RWPE2 (cell line): ENCODE measurements around the gene RPS5.
A peak's percentile ranks its signal among the peaks of the same experiment; 100 is the strongest.
"Not testable (repeated sequence)": the region's sequence is repeated elsewhere in the genome, so short reads cannot be mapped to it uniquely, and the experiment has no call there.

ENCODE experiments used
- ATAC-seq: fragments of 200-7000 bp; cut with Tn5 transposase; 3 replicates; pipeline ENCODE4 v1.9.1; 2021; ENCODE audit warnings: low read depth
- DNase-seq: peaks from one replicate; pipeline ENCODE4 v3.0.0-alpha.2; 2020; ENCODE audit warnings: low spot score
- H3K27ac ChIP-seq: fragments of 450-650 bp; 2 replicates; pipeline ENCODE4 v1.5.1; 2017; ENCODE audit warnings: mild to moderate bottlenecking; ENCODE audit not compliant: poor library complexity, severe bottlenecking
- H3K27me3 ChIP-seq: fragments of 250-450 bp; sonication (Bioruptor Pico); 2 replicates; pipeline ENCODE4 v1.5.1; 2021; ENCODE audit warnings: mild to moderate bottlenecking, moderate library complexity; ENCODE audit not compliant: insufficient read depth, poor library complexity, severe bottlenecking
- H3K36me3 ChIP-seq: fragments of 250-450 bp; sonication (Bioruptor Pico); 2 replicates; pipeline ENCODE4 v1.5.1; 2020; ENCODE audit warnings: low read depth, mild to moderate bottlenecking, moderate library complexity
- H3K4me1 ChIP-seq: fragments of 250-450 bp; sonication (Bioruptor Pico); 2 replicates; pipeline ENCODE4 v1.5.1; 2021; ENCODE audit warnings: mild to moderate bottlenecking, moderate library complexity; ENCODE audit not compliant: insufficient read depth, poor library complexity, severe bottlenecking
- H3K4me3 ChIP-seq: fragments of 250-450 bp; sonication (Bioruptor Pico); 2 replicates; pipeline ENCODE4 v1.5.1; 2021; ENCODE audit warnings: mild to moderate bottlenecking, moderate library complexity; ENCODE audit not compliant: severe bottlenecking
- H3K9me3 ChIP-seq: fragments of 250-450 bp; sonication (Bioruptor Pico); 2 replicates; pipeline ENCODE4 v1.5.1; 2021; ENCODE audit warnings: mild to moderate bottlenecking, moderate library complexity; ENCODE audit not compliant: severe bottlenecking
- CTCF ChIP-seq: fragments of 450-650 bp; IDR thresholded peaks from one replicate; pipeline ENCODE4 v1.5.1; 2017; ENCODE audit warnings: mild to moderate bottlenecking, moderate library complexity; ENCODE audit not compliant: poor library complexity, severe bottlenecking

RPS5 gene

DNA sequence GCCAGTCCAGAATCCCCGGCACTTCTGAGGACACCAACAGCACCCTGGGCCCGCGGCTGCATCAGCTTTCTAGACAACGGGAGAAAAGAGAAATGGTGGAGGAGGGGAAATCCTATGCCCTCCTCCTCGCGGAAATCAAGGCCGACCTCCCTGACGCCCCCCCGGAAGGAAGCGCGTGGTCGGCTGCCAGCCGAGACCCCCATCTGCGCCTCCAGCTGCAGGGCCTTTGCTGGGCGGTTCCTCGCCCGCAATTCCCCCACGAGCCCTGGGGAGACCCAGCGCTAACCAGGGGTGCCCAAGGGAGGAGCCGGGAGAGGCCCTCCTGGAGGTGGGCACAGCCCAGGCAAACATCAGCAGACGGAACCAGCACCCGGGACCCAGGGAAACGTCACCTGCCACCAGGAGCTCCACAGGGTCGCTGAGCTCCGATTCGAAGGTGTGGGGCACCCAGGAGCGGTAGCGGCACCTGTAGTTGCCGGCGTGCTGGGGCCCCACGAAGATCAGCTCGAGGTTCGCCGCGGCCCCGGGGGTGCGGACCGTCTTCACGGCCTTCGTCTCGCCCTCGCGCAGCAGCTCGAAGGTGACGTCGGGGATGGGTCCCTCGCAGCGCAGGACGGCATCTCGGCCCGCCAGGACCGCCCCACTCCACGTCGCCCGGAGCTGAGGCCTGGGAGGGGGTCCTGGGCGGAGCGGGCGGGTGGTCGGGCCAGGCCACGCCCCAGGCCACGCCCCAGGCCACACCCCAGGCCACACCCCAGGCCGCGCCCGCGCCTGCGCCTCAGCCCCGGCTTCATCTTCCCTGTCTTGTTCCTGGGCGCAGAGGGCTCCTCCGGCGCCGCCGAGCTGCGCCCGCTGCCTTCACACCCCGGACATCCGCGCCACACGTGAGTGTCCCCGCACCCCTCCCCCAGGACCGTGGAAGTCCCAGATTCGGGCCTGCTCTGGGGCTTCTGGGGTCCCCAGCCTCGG lies 39.8 kb upstream of the RPS5 start:
- ATAC-seq (peak; percentile 88), DNase-seq (no peak)
- H3K4me1 ChIP-seq = peaks cover 5% of the 10 kb centered on the region
- no peaks in the 10 kb centered on the region for H3K9me3 ChIP-seq
- no peaks in the 10 kb centered on the region for H3K36me3 ChIP-seq
- no peak for TF ChIP-seq CTCF
- peak overlapping the region; percentile 12 for H3K27ac ChIP-seq
- H3K27me3 ChIP-seq = no peaks in the 10 kb centered on the region
- peak overlapping the region; percentile 77 for H3K4me3 ChIP-seq

GRCh38 chr19:58348080-58348479 lies 39.0 kb upstream of the RPS5 start:
- Histone ChIP-seq H3K4me3 (peak overlapping the region; percentile 77), H3K27ac (peak overlapping the region; percentile 12)
- not testable (repeated sequence) for H3K36me3 ChIP-seq, H3K27me3 ChIP-seq, DNase-seq, H3K4me1 ChIP-seq, H3K9me3 ChIP-seq
- peak; percentile 3; the same call in 1 of the 3 replicates for ATAC-seq

DNA sequence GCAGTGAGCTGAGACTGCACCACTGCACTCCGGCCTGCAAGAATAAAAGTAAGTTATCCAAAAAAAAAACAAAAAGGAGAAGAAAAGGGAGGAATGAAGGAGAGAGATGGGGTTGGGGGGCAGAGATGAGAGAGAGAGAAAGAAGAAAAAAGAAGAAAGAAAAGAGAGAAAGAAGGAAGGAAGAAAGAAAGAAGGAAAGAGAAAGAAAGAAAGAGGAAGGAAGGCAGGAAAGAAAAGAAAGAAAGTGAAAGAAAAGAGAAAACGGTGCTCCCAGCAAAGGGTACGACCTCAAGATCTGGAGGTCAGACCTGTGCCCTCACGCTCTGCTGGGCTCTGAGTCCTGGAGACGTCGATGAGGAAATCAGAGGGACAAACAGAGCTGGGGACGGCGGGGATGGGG lies 37.5 kb upstream of the RPS5 start:
- H3K27ac ChIP-seq = no peak overlapping the region
- peaks cover 5% of the 10 kb centered on the region for H3K4me1 ChIP-seq
- no peak for ATAC-seq

GRCh38 chr19:58350001-58350861 lies 36.8 kb upstream of the RPS5 start:
- no peaks in the 10 kb centered on the region for H3K27me3 ChIP-seq
- DNase-seq (no peak), ATAC-seq (no peak)
- no peak for TF ChIP-seq CTCF
- H3K27ac ChIP-seq = no peak overlapping the region
- H3K4me3 ChIP-seq = no peak overlapping the region
- H3K36me3 ChIP-seq = no peaks in the 10 kb centered on the region
- peaks cover 5% of the 10 kb centered on the region for H3K4me1 ChIP-seq
- H3K9me3 ChIP-seq = no peaks in the 10 kb centered on the region

More for the DNA sequence above, 37.5 kb upstream of the RPS5 start:
- H3K36me3 ChIP-seq = no peaks in the 10 kb centered on the region
- TF ChIP-seq CTCF = no peak
- H3K4me3 ChIP-seq = no peak overlapping the region
- H3K27me3 ChIP-seq = no peaks in the 10 kb centered on the region
- no peaks in the 10 kb centered on the region for H3K9me3 ChIP-seq
- no peak for DNase-seq

DNA sequence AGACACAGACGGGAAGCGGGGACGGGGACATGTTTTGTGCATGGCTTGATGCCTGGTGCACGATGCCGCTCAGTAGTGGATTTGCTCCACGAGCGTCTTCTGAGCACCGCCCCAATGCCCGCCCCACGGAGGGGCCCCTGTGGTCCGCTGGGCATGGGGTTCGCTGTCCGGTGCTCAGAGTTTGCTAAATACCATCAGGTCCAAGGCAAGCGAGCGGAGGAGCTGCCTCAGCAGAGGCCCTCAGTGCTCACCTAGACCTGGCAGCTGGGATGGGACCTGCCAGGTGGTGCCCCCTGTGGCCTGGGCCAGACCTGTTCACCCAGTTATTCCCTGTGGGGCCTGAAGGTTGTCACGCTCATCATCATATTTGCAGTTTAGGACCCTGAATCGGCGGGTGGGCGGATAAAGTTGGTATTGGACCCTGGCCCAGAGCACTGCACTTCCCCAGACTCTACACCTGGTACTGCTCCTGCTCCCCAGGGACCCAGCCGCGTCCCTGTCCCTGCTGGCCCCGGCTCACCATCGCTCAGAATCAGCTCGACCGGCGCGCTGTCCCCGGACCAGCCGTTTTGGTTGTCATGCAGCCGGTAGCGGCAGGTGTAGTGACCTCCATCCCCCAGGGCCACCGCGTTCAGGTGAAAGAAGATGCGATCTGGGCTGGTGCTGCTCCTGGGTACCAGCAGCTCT lies 36.1 kb upstream of the RPS5 start:
- DNase-seq (no peak), ATAC-seq (no peak)
- Histone ChIP-seq H3K27me3 (no peaks in the 10 kb centered on the region), H3K9me3 (no peaks in the 10 kb centered on the region), H3K27ac (no peak overlapping the region), H3K4me1 (peaks cover 5% of the 10 kb centered on the region), H3K4me3 (no peak overlapping the region), H3K36me3 (no peaks in the 10 kb centered on the region)
- TF ChIP-seq CTCF = no peak
